Measurements from ENCODE around the gene LGR4. TPM values are rescaled to one million over a fixed set of nuclear protein-coding genes. Genes with fewer than 3 reads are reported as not detected.
"Not testable (repeated sequence)": the region's sequence is repeated elsewhere in the genome, so short reads cannot be mapped to it uniquely, and the experiment has no call there.

Gene LGR4, protein sequence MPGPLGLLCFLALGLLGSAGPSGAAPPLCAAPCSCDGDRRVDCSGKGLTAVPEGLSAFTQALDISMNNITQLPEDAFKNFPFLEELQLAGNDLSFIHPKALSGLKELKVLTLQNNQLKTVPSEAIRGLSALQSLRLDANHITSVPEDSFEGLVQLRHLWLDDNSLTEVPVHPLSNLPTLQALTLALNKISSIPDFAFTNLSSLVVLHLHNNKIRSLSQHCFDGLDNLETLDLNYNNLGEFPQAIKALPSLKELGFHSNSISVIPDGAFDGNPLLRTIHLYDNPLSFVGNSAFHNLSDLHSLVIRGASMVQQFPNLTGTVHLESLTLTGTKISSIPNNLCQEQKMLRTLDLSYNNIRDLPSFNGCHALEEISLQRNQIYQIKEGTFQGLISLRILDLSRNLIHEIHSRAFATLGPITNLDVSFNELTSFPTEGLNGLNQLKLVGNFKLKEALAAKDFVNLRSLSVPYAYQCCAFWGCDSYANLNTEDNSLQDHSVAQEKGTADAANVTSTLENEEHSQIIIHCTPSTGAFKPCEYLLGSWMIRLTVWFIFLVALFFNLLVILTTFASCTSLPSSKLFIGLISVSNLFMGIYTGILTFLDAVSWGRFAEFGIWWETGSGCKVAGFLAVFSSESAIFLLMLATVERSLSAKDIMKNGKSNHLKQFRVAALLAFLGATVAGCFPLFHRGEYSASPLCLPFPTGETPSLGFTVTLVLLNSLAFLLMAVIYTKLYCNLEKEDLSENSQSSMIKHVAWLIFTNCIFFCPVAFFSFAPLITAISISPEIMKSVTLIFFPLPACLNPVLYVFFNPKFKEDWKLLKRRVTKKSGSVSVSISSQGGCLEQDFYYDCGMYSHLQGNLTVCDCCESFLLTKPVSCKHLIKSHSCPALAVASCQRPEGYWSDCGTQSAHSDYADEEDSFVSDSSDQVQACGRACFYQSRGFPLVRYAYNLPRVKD
- total RNA-seq = 15.9 and 16.2 TPM in 2 replicates

DNA sequence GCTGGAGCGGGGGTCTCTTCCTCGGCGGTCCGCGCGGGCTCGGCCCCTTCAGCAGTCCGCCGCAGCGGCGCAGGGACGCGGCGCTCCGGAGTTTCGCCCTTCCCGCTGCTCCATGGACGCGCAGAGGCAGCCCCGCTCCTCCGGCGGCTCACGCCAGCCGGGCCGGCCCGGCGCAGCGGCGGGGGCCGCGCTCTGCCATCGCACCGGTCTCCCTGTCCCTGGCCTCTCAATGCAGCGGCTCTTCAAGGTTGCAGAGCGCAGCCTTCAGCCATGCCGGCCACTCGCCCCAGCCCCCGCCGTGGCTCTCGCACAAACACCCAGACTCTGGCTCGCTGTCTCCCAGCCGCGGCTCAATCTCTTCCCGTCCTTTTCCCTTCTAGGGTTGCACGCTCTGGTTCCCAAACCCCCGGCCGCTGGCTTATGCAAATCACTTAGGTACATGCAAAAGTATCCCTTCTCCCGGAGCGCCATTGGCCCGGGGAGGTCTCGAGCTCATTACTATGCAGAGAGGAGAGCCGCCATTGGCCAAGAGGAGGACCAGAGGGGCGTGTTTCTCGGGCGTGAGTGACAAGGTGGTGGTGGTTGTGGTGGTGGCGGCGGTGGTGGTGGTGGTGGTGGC lies at the start of gene LGR4:
LGR4 (minus strand) TSS at position 393 of the 619 bp plus-strand sequence. CDS start 488 bp downstream, outside the sequence.
- TF ChIP-seq, protein P1, sequence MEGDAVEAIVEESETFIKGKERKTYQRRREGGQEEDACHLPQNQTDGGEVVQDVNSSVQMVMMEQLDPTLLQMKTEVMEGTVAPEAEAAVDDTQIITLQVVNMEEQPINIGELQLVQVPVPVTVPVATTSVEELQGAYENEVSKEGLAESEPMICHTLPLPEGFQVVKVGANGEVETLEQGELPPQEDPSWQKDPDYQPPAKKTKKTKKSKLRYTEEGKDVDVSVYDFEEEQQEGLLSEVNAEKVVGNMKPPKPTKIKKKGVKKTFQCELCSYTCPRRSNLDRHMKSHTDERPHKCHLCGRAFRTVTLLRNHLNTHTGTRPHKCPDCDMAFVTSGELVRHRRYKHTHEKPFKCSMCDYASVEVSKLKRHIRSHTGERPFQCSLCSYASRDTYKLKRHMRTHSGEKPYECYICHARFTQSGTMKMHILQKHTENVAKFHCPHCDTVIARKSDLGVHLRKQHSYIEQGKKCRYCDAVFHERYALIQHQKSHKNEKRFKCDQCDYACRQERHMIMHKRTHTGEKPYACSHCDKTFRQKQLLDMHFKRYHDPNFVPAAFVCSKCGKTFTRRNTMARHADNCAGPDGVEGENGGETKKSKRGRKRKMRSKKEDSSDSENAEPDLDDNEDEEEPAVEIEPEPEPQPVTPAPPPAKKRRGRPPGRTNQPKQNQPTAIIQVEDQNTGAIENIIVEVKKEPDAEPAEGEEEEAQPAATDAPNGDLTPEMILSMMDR (IDR thresholded peaks at IDR 0.05; ENCODE audit: insufficient read depth, low read length, poor library complexity, severe bottlenecking) = no peak
- no peaks in the 10 kb centered on the region for H3K27me3 ChIP-seq (ENCODE audit: control insufficient read depth, insufficient read depth, low read length)
- no peaks in the 10 kb centered on the region for H3K36me3 ChIP-seq (ENCODE audit: control insufficient read depth, insufficient read depth, low read length)
- H3K4me3 ChIP-seq (ENCODE audit: low read depth, low read length) = peak within 1 kb of the TSS; percentile 65
- DNase-seq (ENCODE audit: low read depth) = peak; percentile 92

DNA sequence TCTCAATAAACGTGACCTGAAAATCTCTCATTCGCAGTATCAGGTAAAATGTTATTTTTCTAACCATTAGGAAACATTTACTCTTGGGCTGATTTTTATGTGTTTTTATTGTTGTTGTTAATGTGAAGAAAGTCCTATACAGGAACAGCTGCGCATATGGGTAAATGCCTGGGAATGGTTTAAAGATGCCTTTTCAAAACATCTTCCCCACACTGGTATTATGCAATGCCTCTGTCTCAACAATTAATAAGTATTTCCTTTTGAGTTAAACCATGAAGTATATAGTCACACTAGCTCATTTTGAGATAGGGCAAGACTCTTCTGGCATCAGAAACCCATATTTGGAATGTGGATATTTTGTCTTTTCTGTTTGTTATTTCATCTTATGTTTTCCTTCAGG lies 47.6 kb upstream of the LGR4 start:
- Histone ChIP-seq H3K36me3 (ENCODE audit: control insufficient read depth, insufficient read depth, low read length) (no peaks in the 10 kb centered on the region), H3K4me3 (ENCODE audit: low read depth, low read length) (no peak overlapping the region), H3K27me3 (ENCODE audit: control insufficient read depth, insufficient read depth, low read length) (no peaks in the 10 kb centered on the region)
- TF ChIP-seq, protein P1 (IDR thresholded peaks at IDR 0.05; ENCODE audit: insufficient read depth, low read length, poor library complexity, severe bottlenecking) = no peak
- DNase-seq (ENCODE audit: low read depth) = no peak

DNA sequence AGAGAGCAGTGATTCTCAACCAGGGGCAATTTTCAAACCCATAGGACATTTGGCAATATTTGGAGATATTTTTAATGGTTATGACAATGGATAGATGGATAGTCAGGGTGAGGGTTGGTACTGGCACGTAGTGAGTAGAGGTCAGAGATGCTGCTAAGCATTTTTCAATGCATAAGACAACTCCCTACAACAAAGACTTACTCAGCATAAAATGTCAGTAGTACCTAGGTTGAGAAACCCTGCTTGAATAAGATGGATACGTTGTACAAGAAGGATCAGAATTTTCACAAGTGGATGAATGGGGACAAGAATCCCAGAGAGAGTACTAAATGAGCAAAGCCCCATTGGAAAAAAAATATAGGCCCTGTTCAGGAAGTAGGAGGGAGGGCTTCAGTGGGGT lies 45.9 kb upstream of the LGR4 start:
- Histone ChIP-seq H3K36me3 (ENCODE audit: control insufficient read depth, insufficient read depth, low read length) (no peaks in the 10 kb centered on the region), H3K4me3 (ENCODE audit: low read depth, low read length) (no peak overlapping the region), H3K27me3 (ENCODE audit: control insufficient read depth, insufficient read depth, low read length) (no peaks in the 10 kb centered on the region)
- TF ChIP-seq, protein P1 (IDR thresholded peaks at IDR 0.05; ENCODE audit: insufficient read depth, low read length, poor library complexity, severe bottlenecking) = no peak
- no peak for DNase-seq (ENCODE audit: low read depth)

DNA sequence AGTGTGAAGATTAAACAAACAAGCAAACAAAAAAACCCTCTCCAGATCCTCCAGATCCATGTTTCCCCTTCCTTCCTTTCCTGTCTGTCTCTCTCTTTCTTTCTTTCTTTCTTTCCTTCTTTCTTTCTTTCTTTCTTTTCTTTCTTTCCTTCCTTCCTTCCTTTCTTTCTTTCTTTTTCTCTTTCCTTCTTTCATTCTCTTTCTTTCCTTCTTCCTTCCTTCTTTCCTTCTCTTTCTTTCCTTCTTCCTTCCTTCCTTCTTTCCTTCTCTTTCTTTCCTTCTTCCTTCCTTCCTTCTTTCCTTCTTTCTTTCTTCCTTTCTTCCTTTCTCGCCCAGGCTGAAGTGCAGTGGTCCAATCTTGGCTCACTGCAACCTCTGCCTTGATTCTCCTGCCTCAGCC lies 44.9 kb upstream of the LGR4 start:
- not testable (repeated sequence) for H3K4me3 ChIP-seq (ENCODE audit: low read depth, low read length); H3K36me3 ChIP-seq (ENCODE audit: control insufficient read depth, insufficient read depth, low read length); H3K27me3 ChIP-seq (ENCODE audit: control insufficient read depth, insufficient read depth, low read length); DNase-seq (ENCODE audit: low read depth)

DNA sequence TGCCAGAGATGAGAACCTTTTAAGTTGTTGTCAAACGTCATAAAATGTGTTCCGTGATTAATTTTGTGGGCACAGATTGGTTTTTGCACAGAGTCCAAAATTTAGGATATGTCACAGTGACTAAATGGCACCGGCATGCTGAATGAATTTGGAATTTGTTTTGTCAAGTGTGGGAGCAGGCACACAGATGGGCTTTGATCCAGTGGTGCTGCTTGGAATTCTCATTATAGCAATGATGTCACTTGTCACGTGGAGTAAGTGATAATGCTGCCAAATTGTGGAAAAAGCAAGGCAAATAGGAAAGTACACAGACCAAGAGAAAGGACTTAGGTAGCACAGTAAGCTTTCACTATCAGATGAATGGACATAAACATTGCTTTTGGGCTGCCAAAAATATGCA lies 42.0 kb upstream of the LGR4 start:
- Histone ChIP-seq H3K36me3 (ENCODE audit: control insufficient read depth, insufficient read depth, low read length) (no peaks in the 10 kb centered on the region), H3K4me3 (ENCODE audit: low read depth, low read length) (no peak overlapping the region), H3K27me3 (ENCODE audit: control insufficient read depth, insufficient read depth, low read length) (no peaks in the 10 kb centered on the region)
- no peak for DNase-seq (ENCODE audit: low read depth)
- TF ChIP-seq, protein P1 (IDR thresholded peaks at IDR 0.05; ENCODE audit: insufficient read depth, low read length, poor library complexity, severe bottlenecking) = no peak

DNA sequence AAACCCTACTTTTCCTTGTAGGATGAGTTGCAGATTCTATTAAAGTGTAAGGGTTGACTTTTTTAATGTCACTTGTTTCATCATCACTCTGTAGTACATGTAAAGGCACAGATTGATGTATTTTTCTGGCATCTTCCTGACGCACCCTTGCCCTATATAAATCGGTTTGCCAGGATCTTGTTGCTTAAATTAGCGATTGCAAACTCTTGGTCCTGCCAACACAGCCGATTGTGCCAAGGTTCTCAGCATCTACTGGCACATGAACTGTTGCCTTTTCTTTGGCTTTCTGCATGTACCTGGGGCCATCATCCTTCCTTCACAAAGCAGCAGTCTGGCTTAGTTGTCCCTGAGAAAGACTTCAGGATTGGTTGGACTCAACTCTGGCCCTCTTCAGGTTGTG lies 41.5 kb upstream of the LGR4 start:
- H3K36me3 ChIP-seq (ENCODE audit: control insufficient read depth, insufficient read depth, low read length) = no peaks in the 10 kb centered on the region
- H3K27me3 ChIP-seq (ENCODE audit: control insufficient read depth, insufficient read depth, low read length) = no peaks in the 10 kb centered on the region
- no peak overlapping the region for H3K4me3 ChIP-seq (ENCODE audit: low read depth, low read length)
- no peak for DNase-seq (ENCODE audit: low read depth)
- TF ChIP-seq, protein P1 (IDR thresholded peaks at IDR 0.05; ENCODE audit: insufficient read depth, low read length, poor library complexity, severe bottlenecking) = no peak

All from kidney epithelial cell (primary cell).